Left lung (tissue), 10 donors: ENCODE results near the gene FLYWCH1. TPM values are rescaled to one million over a fixed set of nuclear protein-coding genes. Genes with fewer than 3 reads are reported as not detected.
A peak's percentile ranks its signal among the peaks of the same experiment; 100 is the strongest.

Experiments
- ATAC-seq: fragments of 200-7000 bp; cut with Tn5 transposase; one replicate; pipeline ENCODE4 v1.9.1; 2020; ENCODE audit warnings: moderate library complexity
- DNase-seq, 4 donors: peaks; one replicate each; pipeline ENCODE4 v3.0.0-alpha.2; 2013 to 2020
- H3K27ac ChIP-seq, 2 donors: fragments of 200-600 bp; sonication (generic) in 1 of 2; one replicate each; pipeline versions ENCODE4 v1.5.0 to v1.8.0; 2020 to 2021
- H3K27me3 ChIP-seq, 2 donors: fragments of 200-600 bp; sonication (generic) in 1 of 2; one replicate each; pipeline versions ENCODE4 v1.5.0 to v1.8.0; 2020 to 2021
- H3K36me3 ChIP-seq, 2 donors: fragments of 200-600 bp; sonication (generic) in 1 of 2; one replicate each; pipeline versions ENCODE4 v1.5.0 to v1.8.0; 2020 to 2021
- H3K4me1 ChIP-seq, 2 donors: fragments of 200-600 bp; one replicate each; pipeline ENCODE4 v1.8.0; 2021
- H3K4me3 ChIP-seq, 2 donors: fragments of 200-600 bp; sonication (generic) in 1 of 2; one replicate each; pipeline versions ENCODE4 v1.5.0 to v1.8.0; 2020 to 2021; ENCODE audit warnings: mild to moderate bottlenecking in 1 of 2
- H3K9me3 ChIP-seq, 2 donors: fragments of 200-600 bp; sonication (generic) in 1 of 2; one replicate each; pipeline versions ENCODE4 v1.5.0 to v1.8.0; 2020 to 2021
- CTCF ChIP-seq, 2 donors: fragments of 200-600 bp; sonication (generic) in 1 of 2; IDR thresholded peaks; one replicate each; pipeline versions ENCODE4 v1.5.0 to v1.8.0; 2021; ENCODE audit warnings: antibody characterized with exemption in 2 of 2
- intact Hi-C, 2 donors: fragments of 100-400 bp; cut with DNase I; formaldehyde crosslinking; loops; one replicate each; pipeline versions ENCODE4 v1.11.2 to v1.14.2; 2022
- polyA plus RNA-seq, 6 donors: library from polyadenylated mRNA; unstranded; fragments of 120-200 nt; gene quantifications; one replicate each; pipeline ENCODE4 v1.2.1, GENCODE V29; 2013; ENCODE audit not compliant: insufficient read length in 6 of 6
- total RNA-seq, 2 donors: library from RNA; stranded (reverse); fragmentation: NEBNext Ultra II Directional; extraction: Animal tissue kit (Norgen Biotek cat#: 25700); gene quantifications; one replicate each; pipeline ENCODE4 v1.2.1, GENCODE V29; 2021
- donor health status: DM: no; HTN: yes; CAD: no.
- donor health status: DM: no; HTN: no; CAD: no.

The FLYWCH1 gene
- total and polyA plus RNA-seq, 8 donors = 17.2 to 42.9 (median 26.4) TPM

- peak; percentile 82 for ATAC-seq
- H3K4me1 ChIP-seq = peaks cover 11 to 34% of the 10 kb centered on the region in 2 donors
These were observed 72.0 kb downstream of the FLYWCH1 start for GRCh38 chr16:2983706-2984136.

GRCh38 chr16:2985462-2985861, 73.7 kb downstream of the FLYWCH1 start:
- ATAC-seq (no peak), DNase-seq (peak in 2 of 4 donors; percentile 53)
- intact Hi-C loops = no loop called here
- H3K4me1 ChIP-seq = peaks cover 6 to 23% of the 10 kb centered on the region in 2 donors
- peaks cover 0 to 43% of the 10 kb centered on the region in 2 donors for H3K27me3 ChIP-seq
- no peak overlapping the region for H3K4me3 ChIP-seq
- no peaks in the 10 kb centered on the region for H3K9me3 ChIP-seq
- TF ChIP-seq CTCF (IDR thresholded peaks at IDR 0.05) = no peak
- H3K36me3 ChIP-seq = no peaks in the 10 kb centered on the region
- no peak overlapping the region for H3K27ac ChIP-seq

More at GRCh38 chr16:2983706-2984136, 72.0 kb downstream of the FLYWCH1 start:
- H3K4me3 ChIP-seq = no peak overlapping the region
- H3K27me3 ChIP-seq = peaks cover 0 to 27% of the 10 kb centered on the region in 2 donors
- DNase-seq = peak; percentile 65 to 98 (median 80)
- intact Hi-C loops = no loop called here
- no peaks in the 10 kb centered on the region for H3K9me3 ChIP-seq
- TF ChIP-seq CTCF (IDR thresholded peaks at IDR 0.05) = peak; percentile 98 to 99
- no peak overlapping the region for H3K27ac ChIP-seq
- no peaks in the 10 kb centered on the region for H3K36me3 ChIP-seq

- no peaks in the 10 kb centered on the region for H3K9me3 ChIP-seq
- H3K27ac ChIP-seq = no peak overlapping the region
- intact Hi-C loops = no loop called here
- H3K27me3 ChIP-seq = peaks cover 0 to 46% of the 10 kb centered on the region in 2 donors
- peaks cover 3 to 19% of the 10 kb centered on the region in 2 donors for H3K4me1 ChIP-seq
- ATAC-seq (no peak), DNase-seq (no peak)
- no peak for TF ChIP-seq CTCF (IDR thresholded peaks at IDR 0.05)
- no peak overlapping the region for H3K4me3 ChIP-seq
- no peaks in the 10 kb centered on the region for H3K36me3 ChIP-seq
These were observed 74.2 kb downstream of the FLYWCH1 start for GRCh38 chr16:2985893-2986355.

GRCh38 chr16:2986623-2987188, 75.0 kb downstream of the FLYWCH1 start:
- peaks cover 0 to 49% of the 10 kb centered on the region in 2 donors for H3K27me3 ChIP-seq
- no peak overlapping the region for H3K4me3 ChIP-seq
- ATAC-seq (no peak), DNase-seq (peak in 1 of 4 donors; percentile 71)
- TF ChIP-seq CTCF (IDR thresholded peaks at IDR 0.05) = no peak
- peaks cover 0 to 13% of the 10 kb centered on the region in 2 donors for H3K4me1 ChIP-seq
- intact Hi-C loops = no loop called here
- no peaks in the 10 kb centered on the region for H3K9me3 ChIP-seq
- no peak overlapping the region for H3K27ac ChIP-seq
- no peaks in the 10 kb centered on the region for H3K36me3 ChIP-seq

GRCh38 chr16:2987286-2987685, 75.6 kb downstream of the FLYWCH1 start:
- peaks cover 0 to 13% of the 10 kb centered on the region in 2 donors for H3K4me1 ChIP-seq
- H3K9me3 ChIP-seq = no peaks in the 10 kb centered on the region
- ATAC-seq = no peak
- TF ChIP-seq CTCF (IDR thresholded peaks at IDR 0.05) = no peak
- intact Hi-C loops = no loop called here
- H3K4me3 ChIP-seq = no peak overlapping the region
- H3K36me3 ChIP-seq = no peaks in the 10 kb centered on the region
- H3K27me3 ChIP-seq = peaks cover 0 to 49% of the 10 kb centered on the region in 2 donors
- no peak overlapping the region for H3K27ac ChIP-seq
- DNase-seq = no peak
